H1 (cell line): ENCODE results near the gene SMIM41. TPM values are rescaled to one million over a fixed set of nuclear protein-coding genes. Genes with fewer than 3 reads are reported as not detected.
A peak's percentile ranks its signal among the peaks of the same experiment; 100 is the strongest.

Experiments used
- CTCF ChIA-PET: fragments of 300-600 bp; sonication (Branson Sonifier 250); formaldehyde crosslinking; loops from one replicate; lab custom pipeline; 2021; ENCODE audit not compliant: partially characterized antibody; lab: Charles Lee
- POLR2A ChIA-PET: fragments of 300-600 bp; sonication (Branson Sonifier 250); formaldehyde crosslinking; loops from one replicate; lab custom pipeline; 2021; ENCODE audit warnings: inconsistent platforms; ENCODE audit not compliant: partially characterized antibody; lab: Charles Lee
- DNase-seq, 2 experiments: peaks; one replicate each; pipeline versions ENCODE4 v3.0.0 to v3.0.0-alpha.2; 2010 to 2022; ENCODE audit warnings: low spot score in 2 of 2, low read depth in 1 of 2, mixed read lengths in 1 of 2
- FAIRE-seq: peaks from 2 replicates; lab custom pipeline; 2011; peaks lifted over from hg19 to GRCh38; lab: Jason Lieb, UNC
- H2AFZ ChIP-seq: 2 replicates; pipeline ENCODE4 v1.8.1; 2012; ENCODE audit warnings: low read length, inconsistent platforms
- H2AK5ac ChIP-seq: 2 replicates; pipeline ENCODE4 v1.6.1; 2013; ENCODE audit warnings: low read depth, low read length
- H2BK120ac ChIP-seq: replicated peaks from 2 replicates; pipeline ENCODE3; 2013; ENCODE audit warnings: low read depth, low read length, inconsistent platforms
- H2BK12ac ChIP-seq: 2 replicates; pipeline ENCODE4 v1.6.1; 2013; ENCODE audit warnings: low read depth, low read length
- H2BK15ac ChIP-seq: 2 replicates; pipeline ENCODE4 v1.6.1; 2013; ENCODE audit warnings: low read length
- H2BK20ac ChIP-seq: 2 replicates; pipeline ENCODE4 v1.6.1; 2013; ENCODE audit warnings: low read length
- H2BK5ac ChIP-seq: 2 replicates; pipeline ENCODE4 v1.6.1; 2013; ENCODE audit warnings: low read depth, low read length
- H3K14ac ChIP-seq: 2 replicates; pipeline ENCODE4 v1.6.1; 2013; ENCODE audit warnings: inconsistent platforms; ENCODE audit not compliant: insufficient read length
- H3K18ac ChIP-seq: 2 replicates; pipeline ENCODE4 v1.6.1; 2013; ENCODE audit warnings: low read length; ENCODE audit errors: extremely low read depth
- H3K23ac ChIP-seq: 2 replicates; pipeline ENCODE4 v1.6.1; 2013; ENCODE audit warnings: inconsistent platforms; ENCODE audit not compliant: insufficient read length
- H3K23me2 ChIP-seq: 2 replicates; pipeline ENCODE4 v1.6.1; 2013; ENCODE audit warnings: low read depth, low read length
- H3K27ac ChIP-seq: 2 replicates; pipeline ENCODE4 v1.6.1; 2011; ENCODE audit warnings: low read depth, low read length, inconsistent platforms
- H3K27me3 ChIP-seq, 4 experiments: replicated peaks in 1 of 4; 1 replicate in 1 of 4; 2 replicates in 3 of 4; pipeline versions ENCODE4 v1.6.1 to v1.8.1; 2011 to 2013; ENCODE audit warnings: low read length in 3 of 4, mild to moderate bottlenecking in 3 of 4, inconsistent platforms in 2 of 4, mixed read lengths in 2 of 4, moderate library complexity in 1 of 4; ENCODE audit not compliant: control insufficient read depth in 3 of 4, insufficient read depth in 3 of 4; ENCODE audit errors: extremely low read depth in 1 of 4
- H3K36me3 ChIP-seq, 4 experiments: 2 replicates each; pipeline versions ENCODE4 v1.6.1 to v1.8.1; 2011 to 2013; ENCODE audit warnings: mild to moderate bottlenecking in 4 of 4, low read length in 3 of 4, moderate library complexity in 2 of 4, control low read depth in 1 of 4, inconsistent platforms in 1 of 4; ENCODE audit not compliant: insufficient read depth in 4 of 4, control insufficient read depth in 2 of 4
- H3K4ac ChIP-seq: replicated peaks from 2 replicates; pipeline ENCODE3; 2013; ENCODE audit warnings: low read length, low read depth, mixed read lengths, inconsistent platforms; ENCODE audit not compliant: insufficient read length
- H3K4me1 ChIP-seq, 4 experiments: replicated peaks in 1 of 4; 1 replicate in 1 of 4; 2 replicates in 3 of 4; pipeline versions ENCODE4 v1.6.1 to v1.8.1; 2011 to 2013; ENCODE audit warnings: low read length in 3 of 4, inconsistent platforms in 2 of 4, mixed read lengths in 1 of 4; ENCODE audit not compliant: insufficient read depth in 4 of 4, control insufficient read depth in 3 of 4
- H3K4me2 ChIP-seq, 2 experiments: 2 replicates each; pipeline versions ENCODE4 v1.6.1 to v1.8.1; 2011 to 2013; ENCODE audit warnings: low read depth in 2 of 2, low read length in 2 of 2, control low read depth in 1 of 2, inconsistent platforms in 1 of 2, mild to moderate bottlenecking in 1 of 2; ENCODE audit not compliant: insufficient read depth in 1 of 2
- H3K4me3 ChIP-seq, 4 experiments: fragments of 200-600, 300-600 bp in 1 of 4; sonication (generic), shearing (Covaris generic), sonication (Bioruptor Twin) in 1 of 4; 2 replicates each; pipeline versions ENCODE4 v1.5.1 to v1.8.1; 2011 to 2016; ENCODE audit warnings: low read length in 4 of 4, low read depth in 3 of 4, control low read depth in 2 of 4, inconsistent platforms in 2 of 4, mild to moderate bottlenecking in 2 of 4, mixed read lengths in 1 of 4, moderate library complexity in 1 of 4; ENCODE audit not compliant: insufficient read depth in 2 of 4; ENCODE audit errors: extremely low read depth in 1 of 4
- H3K56ac ChIP-seq: replicated peaks from 2 replicates; pipeline ENCODE3; 2013; ENCODE audit warnings: low read depth, mild to moderate bottlenecking, mixed read lengths, low read length, inconsistent platforms; ENCODE audit not compliant: insufficient read length
- H3K79me1 ChIP-seq: 2 replicates; pipeline ENCODE4 v1.6.1; 2013; ENCODE audit warnings: low read depth, low read length, control low read depth
- H3K79me2 ChIP-seq, 2 experiments: 2 replicates each; pipeline versions ENCODE4 v1.6.1 to v1.8.1; 2012 to 2013; ENCODE audit warnings: low read length in 2 of 2, mild to moderate bottlenecking in 2 of 2, inconsistent platforms in 1 of 2; ENCODE audit not compliant: insufficient read depth in 2 of 2, control insufficient read depth in 1 of 2
- H3K9ac ChIP-seq, 4 experiments: replicated peaks in 1 of 4; 1 replicate in 1 of 4; 2 replicates in 3 of 4; pipeline versions ENCODE4 v1.6.1 to v1.8.1; 2011 to 2013; ENCODE audit warnings: low read depth in 3 of 4, low read length in 3 of 4, control low read depth in 2 of 4, mild to moderate bottlenecking in 2 of 4, moderate library complexity in 2 of 4, inconsistent platforms in 1 of 4; ENCODE audit errors: extremely low read depth in 1 of 4
- H3K9me3 ChIP-seq, 2 experiments: 2 replicates each; pipeline versions ENCODE4 v1.6.1 to v1.8.1; 2012 to 2013; ENCODE audit warnings: mild to moderate bottlenecking in 2 of 2, moderate library complexity in 2 of 2, control low read depth in 1 of 2, inconsistent platforms in 1 of 2, low read depth in 1 of 2, low read length in 1 of 2, mixed read lengths in 1 of 2; ENCODE audit not compliant: insufficient read depth in 2 of 2
- H4K20me1 ChIP-seq, 2 experiments: replicated peaks in 1 of 2; 2 replicates each; pipeline versions ENCODE3 to v1.8.1; 2011 to 2013; ENCODE audit warnings: inconsistent platforms in 2 of 2, low read length in 2 of 2, mild to moderate bottlenecking in 1 of 2; ENCODE audit not compliant: insufficient read depth in 2 of 2, control insufficient read depth in 1 of 2
- H4K5ac ChIP-seq: 2 replicates; pipeline ENCODE4 v1.6.1; 2013; ENCODE audit warnings: low read length, low read depth, mixed read lengths, inconsistent platforms; ENCODE audit not compliant: insufficient read length
- H4K8ac ChIP-seq: 2 replicates; pipeline ENCODE4 v1.8.0; 2013; ENCODE audit warnings: mild to moderate bottlenecking, moderate library complexity, low read length, inconsistent platforms; ENCODE audit not compliant: insufficient read depth; ENCODE audit errors: extremely low read depth
- H4K91ac ChIP-seq: replicated peaks from 2 replicates; pipeline ENCODE3; 2013; ENCODE audit warnings: low read length, mixed read lengths, inconsistent platforms; ENCODE audit not compliant: insufficient read length
- CHD2 ChIP-seq: IDR thresholded peaks from 2 replicates; pipeline ENCODE4 v1.6.1; 2012; ENCODE audit warnings: low read length, improper control_type of control experiment
- WGBS, 2 experiments: shearing (Covaris generic) in 1 of 2; methylation state at CpG; one replicate each; pipeline versions ENCODE4 v1.1.6 to v1.1.7; 2013 to 2015; ENCODE audit warnings: low lambda C conversion rate in 2 of 2, mixed read lengths in 2 of 2, inconsistent platforms in 1 of 2, low coverage in 1 of 2, missing lambda C conversion rate in 1 of 2; ENCODE audit not compliant: insufficient replicate concordance in 2 of 2, insufficient coverage in 1 of 2, insufficient read length in 1 of 2; ENCODE audit errors: extremely low coverage in 1 of 2, missing lambda C conversion rate in 1 of 2; 5-methylcytosine and 5-hydroxymethylcytosine counted together
- polyA plus RNA-seq, 7 experiments: library from polyadenylated mRNA; depleted of rRNA in 3 of 7; stranded (reverse) in 5 of 7; unstranded in 2 of 7; fragments of >200 nt in 5 of 7; fragments of 200-250 nt in 2 of 7; gene quantifications; 1 replicate in 5 of 7; 2 replicates in 1 of 7; 4 replicates in 1 of 7; pipeline versions ENCODE4 v1.2.1 to v1.2.3, GENCODE V29; 2011 to 2013; ENCODE audit warnings: missing spikeins in 2 of 7, mixed read lengths in 2 of 7
- total RNA-seq: library from RNA; stranded (reverse); fragmentation: NEBNext Ultra II Directional; extraction: Animal tissue kit (Norgen Biotek cat#: 25700); gene quantifications from 2 replicates; pipeline ENCODE4 v1.2.1, GENCODE V29; 2021
- TF ChIP-seq, protein P1 (sequence below): IDR thresholded peaks from 2 replicates; pipeline ENCODE4 v1.6.1; 2011; ENCODE audit warnings: low read depth, mild to moderate bottlenecking, low read length; ENCODE audit not compliant: insufficient read depth

SMIM41 gene
- total and polyA plus RNA-seq, 2 of the 8 experiments (the other 6 are each of a cell fraction or from before 2014, with no cell fraction given), result 0.28 to 0.98 TPM

DNA sequence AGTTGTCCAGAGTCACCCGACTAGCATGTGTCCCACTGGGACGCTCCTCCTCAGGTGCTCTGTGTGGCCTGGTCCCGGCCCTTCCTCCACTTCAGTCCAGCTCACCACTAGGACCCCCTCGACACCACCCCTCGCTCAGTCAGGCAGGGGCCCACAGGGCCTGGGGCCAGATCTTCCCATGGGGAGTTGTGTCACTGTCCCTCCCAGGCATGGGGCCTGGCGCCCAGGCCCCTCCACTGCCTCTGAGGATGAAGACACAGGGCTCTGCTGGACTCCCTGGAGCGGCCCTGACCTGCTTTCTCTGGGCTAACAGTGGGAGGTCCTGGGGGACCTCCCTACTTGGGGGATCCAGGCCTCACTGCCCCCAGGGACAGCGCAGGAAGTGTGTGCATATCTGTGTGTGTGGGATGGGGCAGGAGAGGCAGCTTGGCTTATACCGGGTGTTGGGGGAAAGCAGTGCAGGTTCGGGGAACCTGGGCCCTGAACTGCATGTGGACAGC, 68.5 kb downstream of the SMIM41 start:
- Histone ChIP-seq H3K23ac (no peak overlapping the region), H3K23me2 (no peaks in the 10 kb centered on the region; the same call in 1 of the 2 replicates), H3K14ac (no peak overlapping the region), H2AK5ac (peak overlapping the region; percentile 82; the same call in 1 of the 2 replicates), H3K56ac (no peak overlapping the region), H3K4me1 (peaks cover 8 to 45% (median 19%) of the 10 kb centered on the region in 4 experiments), H4K91ac (peak overlapping the region; percentile 12), H3K79me2 (no peaks in the 10 kb centered on the region), H4K8ac (peak overlapping the region; percentile 39; the same call in 1 of the 2 replicates), H4K20me1 (no peaks in the 10 kb centered on the region), H3K4me3 (no peak overlapping the region), H2BK15ac (0 out of 2 replicates have a peak overlapping the region, but pooled peaks have one; percentile 92), H3K9ac (no peak overlapping the region; a peak in 2 of 7 replicates), H3K79me1 (no peaks in the 10 kb centered on the region), H2BK5ac (peak overlapping the region; percentile 95), H2BK20ac (peak overlapping the region; percentile 61; the same call in 1 of the 2 replicates), H2BK12ac (peak overlapping the region; percentile 69; the same call in 1 of the 2 replicates), H3K4ac (no peak overlapping the region), H3K36me3 (no peaks in the 10 kb centered on the region), H4K5ac (no peak overlapping the region), H3K27me3 (peaks cover 0 to 4% (median 2%) of the 10 kb centered on the region in 4 experiments; a peak in 2 of 7 replicates), H3K4me2 (no peak overlapping the region), H3K27ac (peak overlapping the region; percentile 73), H3K9me3 (no peaks in the 10 kb centered on the region), H2AFZ (no peak overlapping the region), H2BK120ac (no peak overlapping the region), H3K18ac (peak overlapping the region; percentile 78)
- FAIRE-seq, result no peak
- DNase-seq, result no peak
- POLR2A ChIA-PET, result interaction anchor here (0.7 to 2.1 kb wide), 4 partner anchors 10 to 26 kb away, joined by 3 to 5 read pairs (median 3); no protein-coding TSS in a partner anchor
- CTCF ChIA-PET, result interaction anchor here (0.8 to 3.3 kb wide), 29 partner anchors 8 to 817 kb away, joined by 3 to 13 read pairs (median 5); partner anchors contain the start of gene KRT85
- 90% methylated on average over 8 of the region's 10 CpGs; no CpG with 5 or more reads in 1 of the 2 experiments for WGBS, 2 experiments
- TF ChIP-seq, protein P1, sequence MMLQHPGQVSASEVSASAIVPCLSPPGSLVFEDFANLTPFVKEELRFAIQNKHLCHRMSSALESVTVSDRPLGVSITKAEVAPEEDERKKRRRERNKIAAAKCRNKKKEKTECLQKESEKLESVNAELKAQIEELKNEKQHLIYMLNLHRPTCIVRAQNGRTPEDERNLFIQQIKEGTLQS, result no peak
- TF ChIP-seq CHD2, result no peak
